BLaER1 treated with 17β-estradiol and CSF1 and Interleukin-3, amounts not matched to agents 10 nM and 100 nM (cell line): Measurements from ENCODE around the gene PPHLN1.
A peak's percentile ranks its signal among the peaks of the same experiment; 100 is the strongest.
"Not testable (repeated sequence)": the region's sequence is repeated elsewhere in the genome, so short reads cannot be mapped to it uniquely, and the experiment has no call there.

Source experiments
- H3K27ac ChIP-seq, 11 experiments: shearing (Covaris generic); formaldehyde crosslinking; 2 replicates each; pipeline ENCODE4 v1.8.1; 2022
- H3K27me3 ChIP-seq, 11 experiments: shearing (Covaris generic); formaldehyde crosslinking; 2 replicates each; pipeline ENCODE4 v1.8.1; 2022
- H3K36me3 ChIP-seq, 11 experiments: shearing (Covaris generic); formaldehyde crosslinking; 2 replicates each; pipeline ENCODE4 v1.8.1; 2022
- H3K4me1 ChIP-seq, 10 experiments: shearing (Covaris generic); formaldehyde crosslinking; 2 replicates each; pipeline ENCODE4 v1.8.1; 2022
- H3K4me2 ChIP-seq, 11 experiments: shearing (Covaris generic); formaldehyde crosslinking; 2 replicates each; pipeline ENCODE4 v1.8.1; 2022
- H3K4me3 ChIP-seq, 10 experiments: shearing (Covaris generic); formaldehyde crosslinking; 2 replicates each; pipeline ENCODE4 v1.8.1; 2022
- H3K9ac ChIP-seq, 11 experiments: shearing (Covaris generic); formaldehyde crosslinking; 2 replicates each; pipeline ENCODE4 v1.8.1; 2022
- H3K9me3 ChIP-seq, 11 experiments: shearing (Covaris generic); formaldehyde crosslinking; replicated peaks in 1 of 11; 2 replicates each; pipeline ENCODE4 v1.8.1; 2022
- H4K20me1 ChIP-seq, 11 experiments: shearing (Covaris generic); formaldehyde crosslinking; 2 replicates each; pipeline ENCODE4 v1.8.1; 2022
- Cebpa-rat ChIP-seq, 11 experiments: shearing (Covaris generic); IDR thresholded peaks; 2 replicates each; pipeline ENCODE4 v1.8.1; 2022

PPHLN1 gene

DNA sequence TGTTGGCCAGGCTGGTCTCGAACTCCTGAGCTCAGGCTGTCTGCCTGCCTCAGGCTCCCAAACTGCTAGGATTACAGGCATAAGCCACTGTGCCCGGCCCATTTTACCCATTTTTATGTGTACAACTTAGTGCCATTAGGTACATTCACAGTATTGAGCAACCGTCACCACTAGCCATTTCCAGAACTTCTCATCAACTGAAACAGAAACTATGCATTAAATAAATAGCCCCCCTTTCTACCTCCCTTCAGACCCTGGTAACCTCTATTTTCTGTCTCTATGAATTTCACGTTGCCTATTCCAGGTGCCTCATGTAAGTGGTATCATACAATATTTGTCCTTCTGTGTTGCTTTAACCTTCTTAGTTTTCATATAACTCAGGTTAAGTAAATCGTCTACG, 16.0 kb upstream of the PPHLN1 start:
- Histone ChIP-seq H3K4me1 (no peaks in the 10 kb centered on the region), H3K27ac (no peak overlapping the region), H3K27me3 (no peaks in the 10 kb centered on the region), H3K4me2 (no peak overlapping the region), H3K9me3 (no peaks in the 10 kb centered on the region), H3K36me3 (peaks cover 5 to 45% (median 26%) of the 10 kb centered on the region in 11 experiments), H4K20me1 (no peaks in the 10 kb centered on the region), H3K9ac (no peak overlapping the region), H3K4me3 (no peak overlapping the region)
- TF ChIP-seq Cebpa-rat (IDR thresholded peaks at IDR 0.05) = no peak

DNA sequence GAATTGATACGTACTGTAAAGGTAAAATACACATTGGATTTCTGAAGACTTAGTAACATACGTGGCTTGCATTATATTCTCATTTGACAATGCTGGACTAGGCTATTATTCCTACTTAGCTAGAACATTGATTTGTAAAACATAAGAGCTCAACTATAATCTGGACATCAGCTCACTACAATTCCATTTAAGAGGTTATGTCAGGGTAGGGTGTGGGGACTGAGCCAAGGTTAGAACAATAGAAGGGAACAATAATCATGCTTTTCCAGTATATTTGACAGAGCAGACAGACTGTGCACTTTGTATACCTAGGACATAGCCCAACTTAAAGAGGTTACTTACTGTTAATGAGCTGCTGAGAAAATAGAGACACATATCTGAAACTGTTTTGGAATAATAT, 10.9 kb upstream of the PPHLN1 start:
- H3K4me1 ChIP-seq = no peaks in the 10 kb centered on the region
- no peaks in the 10 kb centered on the region for H4K20me1 ChIP-seq
- no peak for TF ChIP-seq Cebpa-rat (IDR thresholded peaks at IDR 0.05)
- H3K4me2 ChIP-seq = no peak overlapping the region
- no peak overlapping the region for H3K9ac ChIP-seq
- H3K36me3 ChIP-seq = peaks cover 10 to 66% (median 48%) of the 10 kb centered on the region in 11 experiments
- H3K4me3 ChIP-seq = no peak overlapping the region
- no peaks in the 10 kb centered on the region for H3K27me3 ChIP-seq
- no peaks in the 10 kb centered on the region for H3K9me3 ChIP-seq
- no peak overlapping the region for H3K27ac ChIP-seq

DNA sequence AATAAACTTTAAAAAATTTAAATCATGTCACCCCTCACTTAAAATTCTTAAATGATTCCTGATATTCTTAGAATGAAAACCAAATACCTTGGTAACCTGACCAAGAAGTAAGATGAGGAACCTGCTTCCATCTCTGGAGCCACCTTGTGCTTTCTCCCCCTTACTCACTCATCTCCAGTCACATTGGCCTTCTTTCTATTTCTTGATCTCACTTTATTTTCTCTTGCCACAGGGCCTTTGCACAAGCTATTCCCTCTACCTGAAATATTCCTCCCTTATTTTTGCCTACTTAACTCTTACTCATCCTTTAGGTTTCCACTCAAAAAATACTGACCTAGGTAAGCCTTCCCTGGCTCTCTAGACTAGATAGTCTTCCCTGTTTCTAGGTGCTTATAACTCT, 5.2 kb upstream of the PPHLN1 start:
- Histone ChIP-seq H3K4me3 (no peak overlapping the region), H3K9ac (no peak overlapping the region), H3K9me3 (no peaks in the 10 kb centered on the region), H3K27me3 (no peaks in the 10 kb centered on the region), H3K27ac (no peak overlapping the region), H4K20me1 (no peaks in the 10 kb centered on the region), H3K4me1 (peaks cover 7 to 11% (median 10%) of the 10 kb centered on the region in 10 experiments; a peak in 19 of 20 replicates), H3K4me2 (no peak overlapping the region), H3K36me3 (peaks cover 5 to 48% (median 24%) of the 10 kb centered on the region in 11 experiments; a peak in 19 of 22 replicates)
- TF ChIP-seq Cebpa-rat (IDR thresholded peaks at IDR 0.05) = no peak

GRCh38 chr12:42322567-42322966, 3.4 kb upstream of the PPHLN1 start:
- H4K20me1 ChIP-seq = peaks cover 0 to 14% (median 10%) of the 10 kb centered on the region in 11 experiments; a peak in 14 of 22 replicates
- peaks cover 17 to 21% (median 20%) of the 10 kb centered on the region in 10 experiments for H3K4me1 ChIP-seq
- H3K27me3 ChIP-seq = no peaks in the 10 kb centered on the region
- H3K4me3 ChIP-seq = no peak overlapping the region
- H3K4me2 ChIP-seq = no peak overlapping the region
- H3K9me3 ChIP-seq = no peaks in the 10 kb centered on the region
- TF ChIP-seq Cebpa-rat (IDR thresholded peaks at IDR 0.05) = no peak
- H3K9ac ChIP-seq = no peak overlapping the region
- H3K27ac ChIP-seq = no peak overlapping the region
- H3K36me3 ChIP-seq = peaks cover 0 to 32% (median 12%) of the 10 kb centered on the region in 11 experiments; a peak in 14 of 22 replicates

GRCh38 chr12:42323856-42324255, 2.1 kb upstream of the PPHLN1 start:
- Histone ChIP-seq H4K20me1 (peaks cover 4 to 27% (median 22%) of the 10 kb centered on the region in 11 experiments; a peak in 18 of 22 replicates), H3K9me3 (no peaks in the 10 kb centered on the region), H3K27ac (no peak overlapping the region), H3K27me3 (no peaks in the 10 kb centered on the region), H3K4me1 (peaks cover 19 to 34% (median 30%) of the 10 kb centered on the region in 10 experiments), H3K4me2 (no peak overlapping the region), H3K36me3 (peaks cover 3 to 32% (median 13%) of the 10 kb centered on the region in 11 experiments; a peak in 13 of 22 replicates), H3K4me3 (no peak overlapping the region), H3K9ac (no peak overlapping the region)
- no peak for TF ChIP-seq Cebpa-rat (IDR thresholded peaks at IDR 0.05)

DNA sequence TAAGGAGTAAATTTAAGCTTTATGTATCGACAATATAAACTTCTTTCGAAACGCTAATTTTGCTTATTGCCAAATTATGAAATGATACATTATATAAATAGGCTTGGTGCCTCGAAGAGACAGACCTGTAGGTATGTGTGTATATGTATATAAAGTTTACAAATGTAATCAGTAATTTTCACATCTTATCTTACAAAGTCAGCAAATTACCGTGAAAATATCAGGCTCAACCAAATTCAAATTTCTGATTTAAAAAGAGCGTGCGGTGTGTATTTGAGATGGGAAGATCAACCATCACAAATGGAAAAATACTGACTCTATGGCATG, 678 bp upstream of the PPHLN1 start:
- H3K4me2 ChIP-seq = peak overlapping the region; percentile 76 to 99 (median 90)
- H3K9ac ChIP-seq = peak overlapping the region; percentile 81 to 92 (median 90)
- H3K4me3 ChIP-seq = peak overlapping the region; percentile 67 to 93 (median 78)
- H3K36me3 ChIP-seq = peaks cover 3 to 34% (median 12%) of the 10 kb centered on the region in 11 experiments; a peak in 13 of 22 replicates
- peaks cover 9 to 41% (median 36%) of the 10 kb centered on the region in 11 experiments; a peak in 20 of 22 replicates for H4K20me1 ChIP-seq
- H3K9me3 ChIP-seq = no peaks in the 10 kb centered on the region
- H3K27me3 ChIP-seq = no peaks in the 10 kb centered on the region
- peak overlapping the region; percentile 80 to 90 (median 86) for H3K27ac ChIP-seq
- H3K4me1 ChIP-seq = peaks cover 19 to 35% (median 31%) of the 10 kb centered on the region in 10 experiments
- TF ChIP-seq Cebpa-rat (IDR thresholded peaks at IDR 0.05) = no peak

DNA sequence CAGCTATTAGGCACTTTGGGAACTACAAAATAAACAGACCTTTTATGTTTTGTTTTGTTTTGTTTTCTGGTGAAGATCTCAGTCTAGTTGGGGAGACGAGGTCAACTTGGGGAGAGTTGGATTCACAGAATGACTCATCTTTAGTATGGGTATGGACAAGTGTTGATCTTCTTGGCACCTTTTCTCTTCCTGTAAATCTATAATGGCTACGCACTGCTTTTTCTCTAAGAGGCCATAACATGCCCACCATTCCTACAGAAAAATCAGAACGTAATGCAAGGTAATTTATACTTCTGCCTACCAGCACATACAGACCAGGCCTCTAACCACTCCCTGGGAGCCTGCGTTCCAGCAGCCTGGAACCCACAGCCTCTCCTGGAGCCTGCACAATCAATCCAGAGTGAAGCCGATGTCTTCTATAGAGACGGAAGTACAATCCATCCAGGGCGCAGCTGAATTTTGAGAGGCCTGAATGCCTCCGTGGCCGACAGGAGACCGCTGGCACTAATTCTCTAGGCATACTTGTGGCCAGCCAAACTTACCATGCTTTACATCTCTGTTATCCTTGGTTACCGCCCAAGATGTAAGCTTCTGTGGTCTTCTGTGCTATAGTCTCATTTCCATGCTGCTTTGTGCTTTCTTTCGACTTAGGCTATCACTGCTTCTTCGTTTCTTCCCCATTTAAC, 717 bp downstream of the PPHLN1 start:
- H3K4me2 ChIP-seq = peak overlapping the region; percentile 88 to 99 (median 96)
- peak overlapping the region; percentile 67 to 93 (median 78) for H3K4me3 ChIP-seq
- peak overlapping the region; percentile 81 to 92 (median 90) for H3K9ac ChIP-seq
- no peaks in the 10 kb centered on the region for H3K27me3 ChIP-seq
- H3K9me3 ChIP-seq = no peaks in the 10 kb centered on the region
- H3K36me3 ChIP-seq = peaks cover 0 to 25% (median 6%) of the 10 kb centered on the region in 11 experiments; a peak in 7 of 22 replicates
- peaks cover 19 to 37% (median 33%) of the 10 kb centered on the region in 10 experiments for H3K4me1 ChIP-seq
- TF ChIP-seq Cebpa-rat (IDR thresholded peaks at IDR 0.05) = no peak
- H4K20me1 ChIP-seq = peaks cover 23 to 55% (median 50%) of the 10 kb centered on the region in 11 experiments; a peak in 20 of 22 replicates
- H3K27ac ChIP-seq = peak overlapping the region; percentile 80 to 90 (median 86)

GRCh38 chr12:42327227-42327590, 1.2 kb downstream of the PPHLN1 start:
- Histone ChIP-seq H4K20me1 (peaks cover 28 to 60% (median 56%) of the 10 kb centered on the region in 11 experiments; a peak in 21 of 22 replicates), H3K9ac (peak overlapping the region; percentile 81 to 92 (median 90); a peak in 21 of 22 replicates), H3K27me3 (no peaks in the 10 kb centered on the region), H3K9me3 (no peaks in the 10 kb centered on the region), H3K36me3 (peaks cover 0 to 25% (median 4%) of the 10 kb centered on the region in 11 experiments; a peak in 7 of 22 replicates), H3K4me2 (peak overlapping the region; percentile 88 to 99 (median 96)), H3K4me1 (peaks cover 19 to 41% (median 33%) of the 10 kb centered on the region in 10 experiments), H3K27ac (peak overlapping the region in 9 of 11 experiments; percentile 80 to 90 (median 86); a peak in 13 of 22 replicates), H3K4me3 (peak overlapping the region; percentile 67 to 93 (median 78))
- no peak for TF ChIP-seq Cebpa-rat (IDR thresholded peaks at IDR 0.05)

- H3K4me2 ChIP-seq, H3K27ac ChIP-seq, H3K9ac ChIP-seq, H3K4me3 ChIP-seq, H3K36me3 ChIP-seq, H3K9me3 ChIP-seq, H3K27me3 ChIP-seq: not testable (repeated sequence)
- Histone ChIP-seq H3K4me1 (peaks cover 21 to 45% (median 33%) of the 10 kb centered on the region in 10 experiments), H4K20me1 (peaks cover 55 to 89% (median 84%) of the 10 kb centered on the region in 11 experiments; a peak in 21 of 22 replicates)
Observed at GRCh38 chr12:42330097-42330496, 4.1 kb downstream of the PPHLN1 start.
